H1 (cell line): ENCODE results near the gene ADGRL4. TPM values are rescaled to one million over a fixed set of nuclear protein-coding genes. Genes with fewer than 3 reads are reported as not detected.

Experiments
- CTCF ChIA-PET: fragments of 300-600 bp; sonication (Branson Sonifier 250); formaldehyde crosslinking; loops from one replicate; lab custom pipeline; 2021; ENCODE audit not compliant: partially characterized antibody; lab: Charles Lee
- POLR2A ChIA-PET: fragments of 300-600 bp; sonication (Branson Sonifier 250); formaldehyde crosslinking; loops from one replicate; lab custom pipeline; 2021; ENCODE audit warnings: inconsistent platforms; ENCODE audit not compliant: partially characterized antibody; lab: Charles Lee
- DNase-seq, 2 experiments: peaks; one replicate each; pipeline versions ENCODE4 v3.0.0 to v3.0.0-alpha.2; 2010 to 2022; ENCODE audit warnings: low spot score in 2 of 2, low read depth in 1 of 2, mixed read lengths in 1 of 2
- FAIRE-seq: peaks from 2 replicates; lab custom pipeline; 2011; peaks lifted over from hg19 to GRCh38; lab: Jason Lieb, UNC
- H2AFZ ChIP-seq: 2 replicates; pipeline ENCODE4 v1.8.1; 2012; ENCODE audit warnings: low read length, inconsistent platforms
- H2AK5ac ChIP-seq: 2 replicates; pipeline ENCODE4 v1.6.1; 2013; ENCODE audit warnings: low read depth, low read length
- H2BK120ac ChIP-seq: replicated peaks from 2 replicates; pipeline ENCODE3; 2013; ENCODE audit warnings: low read depth, low read length, inconsistent platforms
- H2BK12ac ChIP-seq: 2 replicates; pipeline ENCODE4 v1.6.1; 2013; ENCODE audit warnings: low read depth, low read length
- H2BK15ac ChIP-seq: 2 replicates; pipeline ENCODE4 v1.6.1; 2013; ENCODE audit warnings: low read length
- H2BK20ac ChIP-seq: 2 replicates; pipeline ENCODE4 v1.6.1; 2013; ENCODE audit warnings: low read length
- H2BK5ac ChIP-seq: 2 replicates; pipeline ENCODE4 v1.6.1; 2013; ENCODE audit warnings: low read depth, low read length
- H3K14ac ChIP-seq: 2 replicates; pipeline ENCODE4 v1.6.1; 2013; ENCODE audit warnings: inconsistent platforms; ENCODE audit not compliant: insufficient read length
- H3K18ac ChIP-seq: 2 replicates; pipeline ENCODE4 v1.6.1; 2013; ENCODE audit warnings: low read length; ENCODE audit errors: extremely low read depth
- H3K23ac ChIP-seq: 2 replicates; pipeline ENCODE4 v1.6.1; 2013; ENCODE audit warnings: inconsistent platforms; ENCODE audit not compliant: insufficient read length
- H3K23me2 ChIP-seq: 2 replicates; pipeline ENCODE4 v1.6.1; 2013; ENCODE audit warnings: low read depth, low read length
- H3K27ac ChIP-seq: 2 replicates; pipeline ENCODE4 v1.6.1; 2011; ENCODE audit warnings: low read depth, low read length, inconsistent platforms
- H3K27me3 ChIP-seq, 4 experiments: replicated peaks in 1 of 4; 1 replicate in 1 of 4; 2 replicates in 3 of 4; pipeline versions ENCODE4 v1.6.1 to v1.8.1; 2011 to 2013; ENCODE audit warnings: low read length in 3 of 4, mild to moderate bottlenecking in 3 of 4, inconsistent platforms in 2 of 4, mixed read lengths in 2 of 4, moderate library complexity in 1 of 4; ENCODE audit not compliant: control insufficient read depth in 3 of 4, insufficient read depth in 3 of 4; ENCODE audit errors: extremely low read depth in 1 of 4
- H3K36me3 ChIP-seq, 4 experiments: 2 replicates each; pipeline versions ENCODE4 v1.6.1 to v1.8.1; 2011 to 2013; ENCODE audit warnings: mild to moderate bottlenecking in 4 of 4, low read length in 3 of 4, moderate library complexity in 2 of 4, control low read depth in 1 of 4, inconsistent platforms in 1 of 4; ENCODE audit not compliant: insufficient read depth in 4 of 4, control insufficient read depth in 2 of 4
- H3K4ac ChIP-seq: replicated peaks from 2 replicates; pipeline ENCODE3; 2013; ENCODE audit warnings: low read length, low read depth, mixed read lengths, inconsistent platforms; ENCODE audit not compliant: insufficient read length
- H3K4me1 ChIP-seq, 4 experiments: replicated peaks in 1 of 4; 1 replicate in 1 of 4; 2 replicates in 3 of 4; pipeline versions ENCODE4 v1.6.1 to v1.8.1; 2011 to 2013; ENCODE audit warnings: low read length in 3 of 4, inconsistent platforms in 2 of 4, mixed read lengths in 1 of 4; ENCODE audit not compliant: insufficient read depth in 4 of 4, control insufficient read depth in 3 of 4
- H3K4me2 ChIP-seq, 2 experiments: 2 replicates each; pipeline versions ENCODE4 v1.6.1 to v1.8.1; 2011 to 2013; ENCODE audit warnings: low read depth in 2 of 2, low read length in 2 of 2, control low read depth in 1 of 2, inconsistent platforms in 1 of 2, mild to moderate bottlenecking in 1 of 2; ENCODE audit not compliant: insufficient read depth in 1 of 2
- H3K4me3 ChIP-seq, 4 experiments: fragments of 200-600, 300-600 bp in 1 of 4; sonication (generic), shearing (Covaris generic), sonication (Bioruptor Twin) in 1 of 4; 2 replicates each; pipeline versions ENCODE4 v1.5.1 to v1.8.1; 2011 to 2016; ENCODE audit warnings: low read length in 4 of 4, low read depth in 3 of 4, control low read depth in 2 of 4, inconsistent platforms in 2 of 4, mild to moderate bottlenecking in 2 of 4, mixed read lengths in 1 of 4, moderate library complexity in 1 of 4; ENCODE audit not compliant: insufficient read depth in 2 of 4; ENCODE audit errors: extremely low read depth in 1 of 4
- H3K56ac ChIP-seq: replicated peaks from 2 replicates; pipeline ENCODE3; 2013; ENCODE audit warnings: low read depth, mild to moderate bottlenecking, mixed read lengths, low read length, inconsistent platforms; ENCODE audit not compliant: insufficient read length
- H3K79me1 ChIP-seq: 2 replicates; pipeline ENCODE4 v1.6.1; 2013; ENCODE audit warnings: low read depth, low read length, control low read depth
- H3K79me2 ChIP-seq, 2 experiments: 2 replicates each; pipeline versions ENCODE4 v1.6.1 to v1.8.1; 2012 to 2013; ENCODE audit warnings: low read length in 2 of 2, mild to moderate bottlenecking in 2 of 2, inconsistent platforms in 1 of 2; ENCODE audit not compliant: insufficient read depth in 2 of 2, control insufficient read depth in 1 of 2
- H3K9ac ChIP-seq, 4 experiments: replicated peaks in 1 of 4; 1 replicate in 1 of 4; 2 replicates in 3 of 4; pipeline versions ENCODE4 v1.6.1 to v1.8.1; 2011 to 2013; ENCODE audit warnings: low read depth in 3 of 4, low read length in 3 of 4, control low read depth in 2 of 4, mild to moderate bottlenecking in 2 of 4, moderate library complexity in 2 of 4, inconsistent platforms in 1 of 4; ENCODE audit errors: extremely low read depth in 1 of 4
- H3K9me3 ChIP-seq, 2 experiments: 2 replicates each; pipeline versions ENCODE4 v1.6.1 to v1.8.1; 2012 to 2013; ENCODE audit warnings: mild to moderate bottlenecking in 2 of 2, moderate library complexity in 2 of 2, control low read depth in 1 of 2, inconsistent platforms in 1 of 2, low read depth in 1 of 2, low read length in 1 of 2, mixed read lengths in 1 of 2; ENCODE audit not compliant: insufficient read depth in 2 of 2
- H4K20me1 ChIP-seq, 2 experiments: replicated peaks in 1 of 2; 2 replicates each; pipeline versions ENCODE3 to v1.8.1; 2011 to 2013; ENCODE audit warnings: inconsistent platforms in 2 of 2, low read length in 2 of 2, mild to moderate bottlenecking in 1 of 2; ENCODE audit not compliant: insufficient read depth in 2 of 2, control insufficient read depth in 1 of 2
- H4K5ac ChIP-seq: 2 replicates; pipeline ENCODE4 v1.6.1; 2013; ENCODE audit warnings: low read length, low read depth, mixed read lengths, inconsistent platforms; ENCODE audit not compliant: insufficient read length
- H4K8ac ChIP-seq: 2 replicates; pipeline ENCODE4 v1.8.0; 2013; ENCODE audit warnings: mild to moderate bottlenecking, moderate library complexity, low read length, inconsistent platforms; ENCODE audit not compliant: insufficient read depth; ENCODE audit errors: extremely low read depth
- H4K91ac ChIP-seq: replicated peaks from 2 replicates; pipeline ENCODE3; 2013; ENCODE audit warnings: low read length, mixed read lengths, inconsistent platforms; ENCODE audit not compliant: insufficient read length
- CHD1 ChIP-seq: IDR thresholded peaks from 2 replicates; pipeline ENCODE4 v1.6.1; 2012; ENCODE audit warnings: low read depth, low read length, improper control_type of control experiment
- CHD2 ChIP-seq: IDR thresholded peaks from 2 replicates; pipeline ENCODE4 v1.6.1; 2012; ENCODE audit warnings: low read length, improper control_type of control experiment
- EZH2 ChIP-seq: fragments of 200-600 bp; sonication (generic); IDR thresholded peaks from 2 replicates; pipeline ENCODE4 v1.7.1; 2012; ENCODE audit warnings: low read depth, mild to moderate bottlenecking, moderate library complexity, low read length, inconsistent platforms; ENCODE audit not compliant: severe bottlenecking
- GABPA ChIP-seq: IDR thresholded peaks from 2 replicates; pipeline ENCODE4 v1.6.1; 2011; ENCODE audit warnings: mild to moderate bottlenecking, low read length, moderate library complexity, borderline replicate concordance; ENCODE audit not compliant: insufficient read depth
- HDAC6 ChIP-seq: IDR thresholded peaks from one replicate; pipeline ENCODE4 v1.7.1; 2012; ENCODE audit warnings: low read depth, mild to moderate bottlenecking, inconsistent platforms, low read length, moderate library complexity
- JUN ChIP-seq: IDR thresholded peaks from 2 replicates; pipeline ENCODE4 v1.6.1; 2011; ENCODE audit warnings: low read depth, mild to moderate bottlenecking, improper control_type of control experiment, low read length
- KDM4A ChIP-seq: IDR thresholded peaks from one replicate; pipeline ENCODE4 v1.7.1; 2012; ENCODE audit warnings: low read depth, mild to moderate bottlenecking, moderate library complexity, low read length, inconsistent platforms; ENCODE audit not compliant: severe bottlenecking
- KDM5A ChIP-seq: fragments of 200-600 bp; IDR thresholded peaks from 2 replicates; pipeline ENCODE4 v1.7.1; 2012; ENCODE audit warnings: mild to moderate bottlenecking, low read length, inconsistent platforms, mixed read lengths
- MAFK ChIP-seq: IDR thresholded peaks from 2 replicates; pipeline ENCODE4 v1.6.1; 2012; ENCODE audit warnings: low read depth, mild to moderate bottlenecking, improper control_type of control experiment, low read length
- MAX ChIP-seq: IDR thresholded peaks from 2 replicates; pipeline ENCODE4 v1.6.1; 2012; ENCODE audit warnings: inconsistent platforms
- POLR2A ChIP-seq, 2 experiments: IDR thresholded peaks; 1 replicate in 1 of 2; 2 replicates in 1 of 2; pipeline ENCODE4 v1.6.1; 2011; ENCODE audit warnings: low read depth in 2 of 2, low read length in 2 of 2, mild to moderate bottlenecking in 2 of 2; ENCODE audit errors: control extremely low read depth in 1 of 2
- RBBP5 ChIP-seq: IDR thresholded peaks from 2 replicates; pipeline ENCODE4 v1.7.1; 2012; ENCODE audit warnings: low read depth, mild to moderate bottlenecking, inconsistent platforms, low read length, moderate library complexity, borderline replicate concordance
- RXRA ChIP-seq: IDR thresholded peaks from 2 replicates; pipeline ENCODE4 v1.6.1; 2011; ENCODE audit warnings: low read depth, mild to moderate bottlenecking, low read length, moderate library complexity; ENCODE audit not compliant: insufficient read depth
- SP4 ChIP-seq: IDR thresholded peaks from 2 replicates; pipeline ENCODE4 v1.6.1; 2012; ENCODE audit warnings: low read length, inconsistent platforms
- WGBS, 2 experiments: shearing (Covaris generic) in 1 of 2; methylation state at CpG; one replicate each; pipeline versions ENCODE4 v1.1.6 to v1.1.7; 2013 to 2015; ENCODE audit warnings: low lambda C conversion rate in 2 of 2, mixed read lengths in 2 of 2, inconsistent platforms in 1 of 2, low coverage in 1 of 2, missing lambda C conversion rate in 1 of 2; ENCODE audit not compliant: insufficient replicate concordance in 2 of 2, insufficient coverage in 1 of 2, insufficient read length in 1 of 2; ENCODE audit errors: extremely low coverage in 1 of 2, missing lambda C conversion rate in 1 of 2; 5-methylcytosine and 5-hydroxymethylcytosine counted together
- polyA plus RNA-seq, 7 experiments: library from polyadenylated mRNA; depleted of rRNA in 3 of 7; stranded (reverse) in 5 of 7; unstranded in 2 of 7; fragments of >200 nt in 5 of 7; fragments of 200-250 nt in 2 of 7; gene quantifications; 1 replicate in 5 of 7; 2 replicates in 1 of 7; 4 replicates in 1 of 7; pipeline versions ENCODE4 v1.2.1 to v1.2.3, GENCODE V29; 2011 to 2013; ENCODE audit warnings: missing spikeins in 2 of 7, mixed read lengths in 2 of 7
- total RNA-seq: library from RNA; stranded (reverse); fragmentation: NEBNext Ultra II Directional; extraction: Animal tissue kit (Norgen Biotek cat#: 25700); gene quantifications from 2 replicates; pipeline ENCODE4 v1.2.1, GENCODE V29; 2021

Gene ADGRL4
- total and polyA plus RNA-seq, 2 of the 8 experiments (the other 6 are each of a cell fraction or from before 2014, with no cell fraction given): 0.60 to 0.97 TPM

DNA sequence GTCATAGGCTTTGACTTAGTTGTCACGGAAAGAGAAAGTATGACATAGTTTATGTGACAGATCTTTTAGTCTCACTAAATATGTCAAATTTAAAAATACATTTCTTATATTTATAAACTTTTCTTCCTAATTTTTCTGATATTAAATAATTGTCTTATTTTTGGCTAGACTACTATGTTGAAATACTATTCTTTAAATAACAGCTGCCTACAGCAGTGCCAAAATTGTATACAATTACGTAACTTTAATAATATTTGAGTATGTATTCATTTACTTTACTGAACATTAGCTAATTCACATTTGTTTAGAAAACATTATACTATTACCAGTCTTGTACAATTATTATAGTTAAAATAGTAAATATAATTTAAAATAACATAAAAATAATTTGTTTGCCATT is 137.4 kb downstream of the ADGRL4 start:
- Histone ChIP-seq H2BK15ac (no peak overlapping the region), H3K4ac (no peak overlapping the region), H2AK5ac (no peak overlapping the region), H3K36me3 (no peaks in the 10 kb centered on the region), H3K4me1 (peaks cover 0 to 2% (median 0%) of the 10 kb centered on the region in 4 experiments; a peak in 1 of 7 replicates), H3K18ac (no peak overlapping the region), H3K79me2 (no peaks in the 10 kb centered on the region), H2AFZ (no peak overlapping the region), H3K4me3 (no peak overlapping the region), H4K8ac (no peak overlapping the region), H3K27ac (no peak overlapping the region), H3K27me3 (no peaks in the 10 kb centered on the region), H3K23ac (no peak overlapping the region), H4K91ac (no peak overlapping the region)
- FAIRE-seq: no peak
- no peak for TF ChIP-seq RBBP5
- TF ChIP-seq RXRA: no peak
- TF ChIP-seq KDM5A: no peak
- TF ChIP-seq KDM4A: no peak
- no peak for TF ChIP-seq JUN
- TF ChIP-seq MAFK: no peak
- TF ChIP-seq MAX: no peak
- TF ChIP-seq EZH2: no peak
- TF ChIP-seq POLR2A (IDR thresholded peaks at IDR 0.05; ENCODE audit: control extremely low read depth in 1 of 2, low read depth in 2 of 2, low read length in 2 of 2): no peak
- TF ChIP-seq CHD1: no peak
- TF ChIP-seq HDAC6: no peak
- TF ChIP-seq GABPA: no peak
- TF ChIP-seq SP4: no peak
- no peak for TF ChIP-seq CHD2
- TF ChIP-seq, all 59 proteins: peak for 0
- 93% methylated on average over 2 of the region's 2 CpGs; no CpG with 5 or more reads in 1 of the 2 experiments for WGBS, 2 experiments
- Histone ChIP-seq H3K4me2 (no peak overlapping the region), H2BK20ac (no peak overlapping the region), H2BK5ac (no peak overlapping the region), H3K9me3 (peaks cover 13 to 17% of the 10 kb centered on the region in 2 experiments), H4K5ac (no peak overlapping the region), H2BK120ac (no peak overlapping the region), H3K56ac (no peak overlapping the region), H3K14ac (no peak overlapping the region), H2BK12ac (no peak overlapping the region), H3K9ac (no peak overlapping the region), H4K20me1 (no peaks in the 10 kb centered on the region), H3K23me2 (no peaks in the 10 kb centered on the region), H3K79me1 (no peaks in the 10 kb centered on the region)
- DNase-seq: no peak
- ChIA-PET CTCF (no interaction called here), POLR2A (interaction anchor here (0.6 kb wide), 1 partner anchor 1155 kb away, joined by 3 read pairs; no protein-coding TSS in a partner anchor)
